Measurements from ENCODE around the gene ZBTB7C.
A peak's percentile ranks its signal among the peaks of the same experiment; 100 is the strongest.

Gene ZBTB7C

DNA sequence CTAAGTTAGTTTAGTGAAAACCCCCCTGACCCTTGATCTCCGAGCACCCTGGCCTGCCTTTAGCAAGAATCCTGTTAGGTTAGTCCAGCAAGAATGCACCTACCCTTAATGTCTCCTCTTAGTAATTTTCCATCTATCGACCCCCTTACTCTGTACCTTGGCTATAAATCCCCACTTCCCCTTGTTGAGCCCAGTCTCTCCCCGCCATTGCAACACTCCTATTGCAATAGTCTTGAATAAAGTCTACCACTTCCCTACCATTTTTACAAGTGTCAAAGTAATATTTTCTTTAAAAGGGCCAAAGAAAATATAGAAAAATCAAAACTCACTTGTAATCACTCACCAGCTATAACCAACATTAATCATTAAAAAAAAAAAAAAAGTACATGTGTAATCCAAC, 4.2 kb upstream of the ZBTB7C start:
- Histone ChIP-seq H3K4me1 (ENCODE audit: control insufficient read depth in 1 of 2, insufficient read depth in 2 of 2, low read length in 2 of 2) (peaks cover 0 to 8% of the 10 kb centered on the region in 2 donors), H3K9me3 (ENCODE audit: control insufficient read depth in 1 of 2, low read length in 2 of 2) (no peaks in the 10 kb centered on the region), H3K27me3 (ENCODE audit: low read depth, low read length) (peaks cover 15% of the 10 kb centered on the region), H3K27ac (ENCODE audit: low read length) (no peak overlapping the region), H3K36me3 (ENCODE audit: control insufficient read depth in 1 of 2, insufficient read depth in 2 of 2, low read length in 2 of 2) (no peaks in the 10 kb centered on the region), H3K4me3 (ENCODE audit: low read depth in 1 of 2, low read length in 2 of 2) (no peak overlapping the region)

DNA sequence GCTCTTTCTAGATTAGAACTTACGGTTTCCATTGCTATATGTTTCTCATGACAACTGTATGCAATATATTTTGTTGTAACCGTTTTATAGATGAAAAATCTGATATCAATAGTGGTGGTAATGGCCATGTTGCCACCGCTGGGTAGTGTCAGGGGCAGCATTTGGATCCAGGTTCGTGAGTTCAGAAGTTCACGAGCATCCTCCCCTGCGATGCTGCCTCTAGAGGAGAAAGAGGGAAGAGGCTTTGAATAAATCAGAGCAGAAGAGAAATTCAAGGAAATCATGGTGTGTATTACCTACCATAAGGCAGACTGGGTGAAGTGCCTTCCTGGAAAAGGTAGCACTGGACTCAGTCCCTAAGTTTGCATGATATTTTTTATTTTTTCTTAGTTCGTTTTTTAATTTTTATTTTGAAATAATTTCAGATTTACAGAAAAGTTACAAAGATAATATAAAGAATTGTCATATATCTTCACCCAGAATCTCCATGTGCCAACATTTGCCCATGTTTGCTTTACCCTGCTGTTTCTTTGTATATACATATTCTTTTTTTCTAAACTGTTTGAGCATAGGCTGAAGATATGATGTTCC, 3.3 kb upstream of the ZBTB7C start:
- Histone ChIP-seq H3K9me3 (ENCODE audit: control insufficient read depth in 1 of 2, low read length in 2 of 2) (no peaks in the 10 kb centered on the region), H3K27ac (ENCODE audit: low read length) (no peak overlapping the region), H3K4me3 (ENCODE audit: low read depth in 1 of 2, low read length in 2 of 2) (no peak overlapping the region), H3K4me1 (ENCODE audit: control insufficient read depth in 1 of 2, insufficient read depth in 2 of 2, low read length in 2 of 2) (peaks cover 0 to 14% of the 10 kb centered on the region in 2 donors), H3K36me3 (ENCODE audit: control insufficient read depth in 1 of 2, insufficient read depth in 2 of 2, low read length in 2 of 2) (no peaks in the 10 kb centered on the region), H3K27me3 (ENCODE audit: low read depth, low read length) (peaks cover 21% of the 10 kb centered on the region)

DNA sequence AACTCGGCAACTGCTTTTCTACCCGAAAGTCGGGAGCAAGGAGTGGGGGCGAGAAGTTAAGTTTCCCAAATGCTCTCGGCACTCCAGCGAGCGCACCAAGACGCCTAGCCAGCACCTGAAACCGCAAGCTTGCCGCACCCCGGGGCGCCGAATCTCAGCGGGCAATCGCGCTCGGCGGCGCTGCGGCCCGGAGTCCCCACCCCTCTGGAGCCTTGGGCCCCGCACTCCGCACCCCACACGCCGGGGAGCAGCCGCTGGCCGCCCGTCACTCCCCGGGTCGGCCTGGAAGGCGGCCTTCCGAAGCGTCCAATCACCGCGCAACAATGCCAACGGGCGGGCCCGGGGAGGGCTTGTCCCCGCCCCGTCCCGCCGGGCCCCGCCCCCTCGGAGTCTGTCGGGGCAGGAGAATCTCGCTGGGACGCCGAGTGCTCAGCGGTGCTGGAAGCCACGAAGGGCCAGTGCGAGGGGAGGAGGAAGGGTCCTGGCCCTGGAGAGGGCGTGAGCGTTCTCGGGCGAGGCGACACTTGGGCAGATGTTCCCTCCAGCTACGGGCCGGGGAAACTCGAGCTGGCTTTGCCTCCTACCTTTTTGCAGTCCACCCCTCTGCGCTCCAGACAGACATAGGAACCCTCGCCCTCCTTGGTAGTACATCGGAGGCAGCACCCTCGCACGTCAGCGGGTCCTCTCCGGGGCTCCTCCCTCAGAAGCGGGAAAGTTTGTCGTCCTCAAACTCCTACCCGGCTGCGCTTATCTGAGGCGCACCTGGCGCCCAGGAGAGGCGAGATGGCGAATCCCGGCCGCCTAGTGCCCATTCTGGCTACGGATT, 1.1 kb upstream of the ZBTB7C start:
- Histone ChIP-seq H3K9me3 (ENCODE audit: control insufficient read depth in 1 of 2, low read length in 2 of 2) (no peaks in the 10 kb centered on the region), H3K27me3 (ENCODE audit: low read depth, low read length) (peaks cover 38% of the 10 kb centered on the region), H3K4me1 (ENCODE audit: control insufficient read depth in 1 of 2, insufficient read depth in 2 of 2, low read length in 2 of 2) (peaks cover 0 to 14% of the 10 kb centered on the region in 2 donors), H3K36me3 (ENCODE audit: control insufficient read depth in 1 of 2, insufficient read depth in 2 of 2, low read length in 2 of 2) (no peaks in the 10 kb centered on the region), H3K27ac (ENCODE audit: low read length) (no peak overlapping the region), H3K4me3 (ENCODE audit: low read depth in 1 of 2, low read length in 2 of 2) (peak overlapping the region; percentile 52 to 83)

DNA sequence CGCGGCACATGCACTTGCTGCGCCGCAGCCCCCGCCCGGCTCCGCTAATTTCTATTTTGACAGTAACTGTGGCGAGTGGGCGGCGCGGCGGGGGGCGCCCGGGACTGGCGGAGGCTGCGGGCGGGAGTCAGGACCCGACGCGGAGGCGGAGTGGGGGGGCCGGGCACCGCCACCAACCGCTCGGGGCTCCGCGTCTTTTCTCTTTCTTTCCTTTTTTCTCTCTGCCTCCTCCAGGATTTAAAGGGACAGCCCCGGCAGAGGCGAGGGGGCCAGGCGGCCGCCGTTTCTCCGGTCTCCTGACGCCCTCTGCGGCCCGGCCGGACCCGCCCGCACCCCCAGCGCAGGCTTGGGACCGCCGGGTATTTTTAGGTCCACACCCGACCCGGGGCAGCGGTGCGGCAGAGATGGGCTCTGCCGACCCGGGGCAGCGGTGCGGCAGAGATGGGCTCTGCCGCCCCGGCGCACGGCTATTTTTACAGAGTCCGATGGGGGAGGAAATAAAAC, 460 bp upstream of the ZBTB7C start:
- H3K9me3 ChIP-seq (ENCODE audit: control insufficient read depth in 1 of 2, low read length in 2 of 2) = no peaks in the 10 kb centered on the region
- H3K4me1 ChIP-seq (ENCODE audit: control insufficient read depth in 1 of 2, insufficient read depth in 2 of 2, low read length in 2 of 2) = peaks cover 0 to 14% of the 10 kb centered on the region in 2 donors
- H3K27ac ChIP-seq (ENCODE audit: low read length) = no peak overlapping the region
- no peaks in the 10 kb centered on the region for H3K36me3 ChIP-seq (ENCODE audit: control insufficient read depth in 1 of 2, insufficient read depth in 2 of 2, low read length in 2 of 2)
- H3K4me3 ChIP-seq (ENCODE audit: low read depth in 1 of 2, low read length in 2 of 2) = peak overlapping the region; percentile 52 to 83
- H3K27me3 ChIP-seq (ENCODE audit: low read depth, low read length) = peaks cover 38% of the 10 kb centered on the region

- peak overlapping the region; percentile 47 to 83 for H3K4me3 ChIP-seq (ENCODE audit: low read depth in 1 of 2, low read length in 2 of 2)
Observed at GRCh38 chr18:48408111-48408726, 964 bp downstream of the ZBTB7C start.

DNA sequence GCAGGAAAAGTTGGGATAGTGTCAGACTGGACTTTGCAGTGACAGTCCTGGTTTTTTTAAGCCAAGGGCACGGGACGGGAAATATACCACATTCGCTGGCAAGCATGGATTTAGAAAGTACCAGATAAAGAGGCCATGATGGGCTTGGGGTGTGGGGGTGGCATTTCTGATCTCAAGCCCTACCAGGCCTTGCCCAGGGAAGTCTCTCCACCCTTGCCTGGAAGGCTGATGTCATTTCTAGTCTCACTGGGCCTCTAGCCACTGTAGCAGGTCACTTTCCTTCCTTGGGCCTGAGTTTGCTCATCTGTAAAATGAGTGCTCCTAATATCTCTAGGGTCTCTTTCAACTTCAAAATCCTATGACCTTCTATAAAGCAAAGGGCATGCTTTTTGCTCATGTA, 1.8 kb downstream of the ZBTB7C start:
- H3K27ac ChIP-seq (ENCODE audit: low read length) = no peak overlapping the region
- H3K4me3 ChIP-seq (ENCODE audit: low read depth in 1 of 2, low read length in 2 of 2) = no peak overlapping the region
- H3K4me1 ChIP-seq (ENCODE audit: control insufficient read depth in 1 of 2, insufficient read depth in 2 of 2, low read length in 2 of 2) = peaks cover 0 to 14% of the 10 kb centered on the region in 2 donors
- H3K27me3 ChIP-seq (ENCODE audit: low read depth, low read length) = peaks cover 34% of the 10 kb centered on the region
- H3K9me3 ChIP-seq (ENCODE audit: control insufficient read depth in 1 of 2, low read length in 2 of 2) = no peaks in the 10 kb centered on the region
- no peaks in the 10 kb centered on the region for H3K36me3 ChIP-seq (ENCODE audit: control insufficient read depth in 1 of 2, insufficient read depth in 2 of 2, low read length in 2 of 2)

More at GRCh38 chr18:48408111-48408726, 964 bp downstream of the ZBTB7C start:
- Histone ChIP-seq H3K4me1 (ENCODE audit: control insufficient read depth in 1 of 2, insufficient read depth in 2 of 2, low read length in 2 of 2) (peaks cover 0 to 14% of the 10 kb centered on the region in 2 donors), H3K27ac (ENCODE audit: low read length) (no peak overlapping the region), H3K9me3 (ENCODE audit: control insufficient read depth in 1 of 2, low read length in 2 of 2) (no peaks in the 10 kb centered on the region), H3K27me3 (ENCODE audit: low read depth, low read length) (peaks cover 35% of the 10 kb centered on the region), H3K36me3 (ENCODE audit: control insufficient read depth in 1 of 2, insufficient read depth in 2 of 2, low read length in 2 of 2) (no peaks in the 10 kb centered on the region)

- H3K4me1 ChIP-seq (ENCODE audit: control insufficient read depth in 1 of 2, insufficient read depth in 2 of 2, low read length in 2 of 2) = peaks cover 0 to 14% of the 10 kb centered on the region in 2 donors
- H3K4me3 ChIP-seq (ENCODE audit: low read depth in 1 of 2, low read length in 2 of 2) = no peak overlapping the region
- no peaks in the 10 kb centered on the region for H3K9me3 ChIP-seq (ENCODE audit: control insufficient read depth in 1 of 2, low read length in 2 of 2)
- no peaks in the 10 kb centered on the region for H3K36me3 ChIP-seq (ENCODE audit: control insufficient read depth in 1 of 2, insufficient read depth in 2 of 2, low read length in 2 of 2)
- H3K27me3 ChIP-seq (ENCODE audit: low read depth, low read length) = peaks cover 24% of the 10 kb centered on the region
- no peak overlapping the region for H3K27ac ChIP-seq (ENCODE audit: low read length)
Observed at GRCh38 chr18:48405978-48406377, 3.2 kb downstream of the ZBTB7C start.

DNA sequence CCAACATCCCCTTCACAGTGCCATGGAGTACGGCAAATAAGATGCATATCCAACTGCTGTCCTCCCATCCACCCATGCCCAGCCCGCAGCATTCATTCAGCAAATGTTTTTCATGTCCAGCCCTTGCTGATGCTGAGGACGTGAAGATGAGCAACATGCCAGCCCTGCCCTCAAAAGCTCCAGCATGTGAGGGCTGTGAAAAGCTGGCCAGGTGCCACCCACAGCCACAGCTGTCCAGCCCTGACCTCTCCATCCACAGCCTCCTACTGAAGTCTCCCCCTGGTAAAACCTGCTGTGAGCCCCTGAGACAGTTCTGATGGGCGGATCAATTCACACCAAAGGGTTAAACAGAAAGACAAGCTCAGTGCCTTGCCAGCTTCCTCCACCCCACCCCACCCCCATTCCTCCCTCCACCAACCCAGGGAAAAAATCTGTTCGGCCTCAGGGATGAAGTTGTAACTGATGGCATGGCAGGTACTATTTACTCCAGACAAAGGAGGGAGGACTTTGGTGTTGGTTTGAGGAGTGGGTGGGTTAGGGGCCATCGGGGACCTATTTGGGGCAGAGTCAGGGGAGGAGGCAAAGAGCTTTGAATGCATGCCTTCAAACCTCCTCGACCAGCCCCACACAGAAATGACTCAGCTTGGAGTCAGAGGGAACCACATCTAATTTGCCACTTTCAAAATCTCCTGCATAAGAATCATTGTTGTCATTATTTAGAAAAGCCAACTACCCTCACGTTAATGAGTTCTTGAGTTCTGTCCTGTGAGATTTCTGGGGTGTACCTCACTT, 4.3 kb downstream of the ZBTB7C start:
- Histone ChIP-seq H3K36me3 (ENCODE audit: control insufficient read depth in 1 of 2, insufficient read depth in 2 of 2, low read length in 2 of 2) (no peaks in the 10 kb centered on the region), H3K27ac (ENCODE audit: low read length) (no peak overlapping the region), H3K9me3 (ENCODE audit: control insufficient read depth in 1 of 2, low read length in 2 of 2) (no peaks in the 10 kb centered on the region), H3K27me3 (ENCODE audit: low read depth, low read length) (peaks cover 23% of the 10 kb centered on the region), H3K4me1 (ENCODE audit: control insufficient read depth in 1 of 2, insufficient read depth in 2 of 2, low read length in 2 of 2) (peaks cover 0 to 9% of the 10 kb centered on the region in 2 donors), H3K4me3 (ENCODE audit: low read depth in 1 of 2, low read length in 2 of 2) (no peak overlapping the region)

DNA sequence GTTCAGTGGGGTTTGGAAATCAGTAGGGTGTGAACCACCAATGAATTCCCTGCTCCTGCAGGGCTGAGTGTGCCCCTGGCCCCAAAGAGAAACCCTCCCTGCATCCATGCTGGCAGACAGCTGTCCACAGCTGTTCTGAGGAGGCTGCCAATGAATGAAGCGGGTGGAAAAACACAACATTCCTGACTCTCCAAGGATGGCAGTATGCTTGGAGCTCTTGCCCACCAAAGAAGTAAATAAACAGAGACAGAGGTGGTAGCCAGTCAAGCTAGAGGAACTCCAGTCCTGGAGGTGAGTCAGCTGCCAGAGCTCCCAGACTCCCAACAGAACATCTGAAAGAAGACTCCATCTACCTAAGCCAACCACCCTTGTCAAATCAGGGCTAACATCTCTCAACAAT, 6.2 kb downstream of the ZBTB7C start:
- Histone ChIP-seq H3K27ac (ENCODE audit: low read length) (no peak overlapping the region), H3K9me3 (ENCODE audit: control insufficient read depth in 1 of 2, low read length in 2 of 2) (no peaks in the 10 kb centered on the region), H3K4me3 (ENCODE audit: low read depth in 1 of 2, low read length in 2 of 2) (no peak overlapping the region), H3K27me3 (ENCODE audit: low read depth, low read length) (peaks cover 23% of the 10 kb centered on the region), H3K4me1 (ENCODE audit: control insufficient read depth in 1 of 2, insufficient read depth in 2 of 2, low read length in 2 of 2) (peaks cover 0 to 2% of the 10 kb centered on the region in 2 donors), H3K36me3 (ENCODE audit: control insufficient read depth in 1 of 2, insufficient read depth in 2 of 2, low read length in 2 of 2) (no peaks in the 10 kb centered on the region)

DNA sequence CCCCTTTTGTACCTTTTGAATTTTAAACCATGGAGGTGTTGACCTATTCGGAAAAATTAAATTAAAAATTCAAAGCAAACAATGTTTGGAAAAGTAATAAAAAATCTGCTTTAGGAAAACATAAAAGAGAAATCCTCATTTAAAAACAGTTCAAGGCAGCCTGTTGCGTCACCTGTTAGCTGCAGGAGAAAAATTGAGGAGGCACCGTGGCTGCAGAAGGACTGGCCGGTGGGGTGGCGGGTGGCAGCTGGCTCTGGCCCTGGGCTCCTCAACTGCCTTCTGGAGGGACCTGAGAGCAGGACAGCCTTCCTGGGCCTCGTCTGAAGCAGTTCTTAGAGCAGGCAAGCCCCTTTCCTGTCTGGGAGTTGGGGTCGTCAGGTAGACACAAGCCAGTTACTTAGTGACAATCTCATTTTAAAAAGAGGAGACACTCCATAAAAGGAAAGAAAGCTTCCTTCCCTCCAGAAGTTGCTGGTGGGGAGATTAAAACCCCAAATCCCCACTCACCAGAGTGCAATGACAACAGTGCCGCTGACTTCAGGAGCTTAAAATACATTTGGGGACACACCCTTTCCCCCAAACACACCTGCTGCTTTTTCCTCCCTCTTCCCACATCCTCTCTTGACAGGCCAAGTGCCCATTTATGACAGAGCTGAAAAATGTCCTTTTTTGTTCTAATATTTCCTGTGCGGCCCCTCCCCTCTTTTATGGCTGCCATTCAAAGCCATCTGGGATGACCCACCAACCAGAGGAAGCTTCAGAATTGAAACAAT, 9.7 kb downstream of the ZBTB7C start:
- no peaks in the 10 kb centered on the region for H3K4me1 ChIP-seq (ENCODE audit: control insufficient read depth in 1 of 2, insufficient read depth in 2 of 2, low read length in 2 of 2)
- H3K36me3 ChIP-seq (ENCODE audit: control insufficient read depth in 1 of 2, insufficient read depth in 2 of 2, low read length in 2 of 2) = no peaks in the 10 kb centered on the region
- H3K4me3 ChIP-seq (ENCODE audit: low read depth in 1 of 2, low read length in 2 of 2) = no peak overlapping the region
- H3K27ac ChIP-seq (ENCODE audit: low read length) = no peak overlapping the region
- H3K9me3 ChIP-seq (ENCODE audit: control insufficient read depth in 1 of 2, low read length in 2 of 2) = no peaks in the 10 kb centered on the region
- no peaks in the 10 kb centered on the region for H3K27me3 ChIP-seq (ENCODE audit: low read depth, low read length)
